Activated T-helper 17 cell treated with anti-CD3 and anti-CD28 coated beads, Interleukin-2, amount 50 U/mL, for 72 hours (primary cell): ENCODE data around the gene MAPT. TPM values are rescaled to one million over a fixed set of nuclear protein-coding genes. Genes with fewer than 3 reads are reported as not detected.

Experiments
- ATAC-seq: fragments of 150-1000 bp; cut with Tn5 transposase; replicated peaks from 2 replicates; pipeline ENCODE4 v1.10.0; 2021; ENCODE audit warnings: mild to moderate bottlenecking, moderate library complexity
- H3K27ac Mint-ChIP-seq: one replicate; pipeline ENCODE4 v1.8.0; 2022; ENCODE audit warnings: mixed read lengths
- H3K27me3 Mint-ChIP-seq: one replicate; pipeline ENCODE4 v1.8.0; 2022; ENCODE audit warnings: mixed read lengths
- H3K36me3 Mint-ChIP-seq: one replicate; pipeline ENCODE4 v1.8.0; 2022; ENCODE audit warnings: low read depth, mild to moderate bottlenecking, mixed read lengths
- H3K4me1 Mint-ChIP-seq: one replicate; pipeline ENCODE4 v1.8.0; 2022; ENCODE audit warnings: mixed read lengths
- H3K4me3 Mint-ChIP-seq: one replicate; pipeline ENCODE4 v1.8.0; 2022; ENCODE audit warnings: mild to moderate bottlenecking, mixed read lengths
- H3K9me3 Mint-ChIP-seq: one replicate; pipeline ENCODE4 v1.8.0; 2022; ENCODE audit warnings: mixed read lengths
- total RNA-seq, 2 donors: library from RNA; stranded (reverse); gene quantifications; one replicate each; pipeline ENCODE4 v1.2.3, GENCODE V29; 2022

MAPT gene
- total RNA-seq, 2 donors from 2014 or later, result 0.63 to 4.9 TPM

GRCh38 chr17:46030752-46031151 is 136.4 kb downstream of the MAPT start:
- H3K27ac Mint-ChIP-seq, result peak overlapping the region; percentile 44

DNA sequence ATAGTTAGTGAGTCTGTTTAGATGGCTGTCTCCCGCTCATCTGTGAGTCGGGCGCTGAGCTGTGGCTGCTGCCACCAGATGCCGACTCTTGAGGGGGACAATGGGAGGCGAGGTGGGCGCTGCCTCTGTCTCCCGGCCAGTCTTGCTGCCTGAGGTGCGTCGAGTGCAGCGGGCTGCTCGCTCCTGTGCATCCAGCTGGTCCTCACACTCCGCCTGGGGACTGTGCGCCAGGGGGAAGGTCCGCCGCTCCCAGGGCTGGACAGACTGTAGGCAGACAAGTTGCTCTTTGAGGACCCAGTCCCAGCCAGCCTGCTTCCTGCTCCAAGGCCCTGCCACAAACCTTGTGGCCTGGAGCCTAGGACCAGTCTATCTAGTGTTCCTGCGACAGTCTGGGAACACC is 137.1 kb downstream of the MAPT start:
- Mint-ChIP-seq H3K27ac (peak overlapping the region; percentile 44), H3K9me3 (no peaks in the 10 kb centered on the region), H3K4me1 (peaks cover 11% of the 10 kb centered on the region), H3K36me3 (peaks cover 86% of the 10 kb centered on the region), H3K4me3 (no peak overlapping the region), H3K27me3 (no peaks in the 10 kb centered on the region)
- no peak for ATAC-seq

More at GRCh38 chr17:46030752-46031151, 136.4 kb downstream of the MAPT start:
- no peak overlapping the region for H3K4me3 Mint-ChIP-seq
- no peak for ATAC-seq
- H3K27me3 Mint-ChIP-seq, result no peaks in the 10 kb centered on the region
- H3K9me3 Mint-ChIP-seq, result no peaks in the 10 kb centered on the region
- H3K4me1 Mint-ChIP-seq, result peaks cover 11% of the 10 kb centered on the region
- H3K36me3 Mint-ChIP-seq, result peaks cover 83% of the 10 kb centered on the region

DNA sequence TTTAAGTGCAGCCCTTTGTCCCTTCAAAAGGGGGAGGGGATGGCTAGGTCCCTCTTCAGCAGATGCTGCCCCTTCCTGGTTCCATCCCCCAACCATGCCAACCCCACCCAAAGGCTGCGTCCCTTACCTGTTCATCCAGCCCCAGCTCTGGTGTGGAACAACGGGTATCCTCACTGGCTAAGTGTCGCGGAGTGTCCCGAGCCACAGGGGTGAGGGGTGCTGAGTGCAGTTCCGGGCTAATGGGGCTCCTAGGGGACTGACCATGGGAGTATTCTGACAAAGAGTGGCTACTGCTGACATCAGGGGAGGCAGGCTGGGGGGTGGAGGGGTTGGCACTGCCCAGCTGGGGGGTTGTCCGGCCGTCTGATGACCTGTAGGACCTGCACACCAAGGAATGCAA is 137.6 kb downstream of the MAPT start:
- no peaks in the 10 kb centered on the region for H3K9me3 Mint-ChIP-seq
- no peak for ATAC-seq
- H3K4me3 Mint-ChIP-seq, result no peak overlapping the region
- peaks cover 11% of the 10 kb centered on the region for H3K4me1 Mint-ChIP-seq
- H3K36me3 Mint-ChIP-seq, result peaks cover 91% of the 10 kb centered on the region
- no peaks in the 10 kb centered on the region for H3K27me3 Mint-ChIP-seq
- no peak overlapping the region for H3K27ac Mint-ChIP-seq

DNA sequence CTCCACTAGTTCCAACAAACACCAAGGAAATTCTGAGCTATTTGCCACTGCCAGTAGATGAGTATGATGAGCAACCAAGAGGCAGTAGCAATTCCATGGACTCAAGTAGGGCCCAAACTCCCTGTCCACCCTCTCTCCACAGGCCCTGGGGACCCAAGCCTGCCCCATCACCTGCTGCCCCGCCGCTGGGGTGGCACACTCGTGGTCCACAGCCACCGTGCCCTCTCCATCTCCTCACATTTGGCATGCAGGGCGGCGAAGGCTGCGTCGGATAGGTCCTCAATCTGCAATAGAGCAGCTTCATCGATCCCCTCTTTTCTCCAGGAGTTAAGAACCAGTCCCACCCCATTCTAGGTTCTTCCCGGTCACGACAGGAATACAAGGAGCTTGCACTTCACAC is 138.6 kb downstream of the MAPT start:
- Mint-ChIP-seq H3K9me3 (no peaks in the 10 kb centered on the region), H3K27ac (no peak overlapping the region), H3K4me1 (peaks cover 12% of the 10 kb centered on the region), H3K27me3 (no peaks in the 10 kb centered on the region), H3K36me3 (peaks cover 100% of the 10 kb centered on the region), H3K4me3 (no peak overlapping the region)
- ATAC-seq, result no peak

DNA sequence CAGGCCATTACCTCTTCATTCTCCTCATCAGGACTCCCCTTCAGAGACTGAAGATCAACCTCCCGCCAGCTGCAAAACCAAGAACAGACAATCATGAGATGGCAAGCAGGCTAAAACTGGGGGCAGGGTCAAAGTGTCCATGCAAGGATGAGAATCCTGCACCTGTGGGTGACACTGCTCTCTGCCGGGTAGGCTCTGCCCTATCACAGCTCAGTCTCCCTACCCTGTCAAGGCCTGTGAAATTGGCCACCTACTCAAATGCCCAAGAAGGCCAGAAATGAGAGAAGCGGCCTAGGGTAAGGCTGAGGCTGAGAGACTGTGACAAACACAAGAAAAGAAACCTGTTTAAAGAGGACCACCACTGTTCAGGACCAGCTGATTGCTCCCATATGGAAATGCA is 139.0 kb downstream of the MAPT start:
- Mint-ChIP-seq H3K4me1 (peaks cover 17% of the 10 kb centered on the region), H3K4me3 (no peak overlapping the region), H3K9me3 (no peaks in the 10 kb centered on the region), H3K36me3 (peaks cover 100% of the 10 kb centered on the region), H3K27me3 (no peaks in the 10 kb centered on the region), H3K27ac (no peak overlapping the region)
- ATAC-seq, result no peak

- H3K4me1 Mint-ChIP-seq, result peaks cover 10% of the 10 kb centered on the region
- H3K36me3 Mint-ChIP-seq, result peaks cover 100% of the 10 kb centered on the region
- peak; percentile 78 for ATAC-seq
- no peaks in the 10 kb centered on the region for H3K9me3 Mint-ChIP-seq
- no peak overlapping the region for H3K4me3 Mint-ChIP-seq
- H3K27ac Mint-ChIP-seq, result peak overlapping the region; percentile 69
- no peaks in the 10 kb centered on the region for H3K27me3 Mint-ChIP-seq
Measured at GRCh38 chr17:46035112-46035818, 140.9 kb downstream of the MAPT start.

DNA sequence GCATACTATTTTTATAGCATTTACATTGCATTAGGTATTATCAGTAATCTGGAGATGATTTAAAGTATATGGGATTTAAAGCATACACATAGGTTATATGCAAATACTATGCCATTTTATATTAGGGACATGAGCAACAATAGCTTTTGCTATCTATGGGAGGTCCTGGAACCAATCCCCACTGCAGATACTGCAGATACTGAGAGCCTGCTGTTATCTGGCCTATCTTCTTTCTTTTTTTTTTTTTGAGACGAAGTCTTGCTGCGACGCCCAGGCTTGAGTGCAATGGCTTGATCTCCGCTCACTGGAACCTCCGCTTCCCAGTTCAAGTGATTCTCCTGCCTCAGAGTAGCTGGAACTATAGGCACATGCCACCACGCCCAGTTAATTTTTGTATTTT is 142.1 kb downstream of the MAPT start:
- no peak for ATAC-seq
- Mint-ChIP-seq H3K4me3 (no peak overlapping the region), H3K36me3 (peaks cover 100% of the 10 kb centered on the region), H3K27ac (no peak overlapping the region), H3K4me1 (peaks cover 6% of the 10 kb centered on the region), H3K9me3 (no peaks in the 10 kb centered on the region), H3K27me3 (no peaks in the 10 kb centered on the region)

- no peaks in the 10 kb centered on the region for H3K27me3 Mint-ChIP-seq
- ATAC-seq, result no peak
- H3K4me1 Mint-ChIP-seq, result peaks cover 6% of the 10 kb centered on the region
- H3K36me3 Mint-ChIP-seq, result peaks cover 100% of the 10 kb centered on the region
- peak overlapping the region; percentile 14 for H3K27ac Mint-ChIP-seq
- H3K9me3 Mint-ChIP-seq, result no peaks in the 10 kb centered on the region
- no peak overlapping the region for H3K4me3 Mint-ChIP-seq
Measured at GRCh38 chr17:46037722-46038255, 143.4 kb downstream of the MAPT start.

- no peaks in the 10 kb centered on the region for H3K9me3 Mint-ChIP-seq
- H3K27me3 Mint-ChIP-seq, result no peaks in the 10 kb centered on the region
- peaks cover 6% of the 10 kb centered on the region for H3K4me1 Mint-ChIP-seq
- peaks cover 100% of the 10 kb centered on the region for H3K36me3 Mint-ChIP-seq
- H3K27ac Mint-ChIP-seq, result no peak overlapping the region
- ATAC-seq, result no peak
- H3K4me3 Mint-ChIP-seq, result no peak overlapping the region
Measured at GRCh38 chr17:46038414-46038813, 144.1 kb downstream of the MAPT start.

DNA sequence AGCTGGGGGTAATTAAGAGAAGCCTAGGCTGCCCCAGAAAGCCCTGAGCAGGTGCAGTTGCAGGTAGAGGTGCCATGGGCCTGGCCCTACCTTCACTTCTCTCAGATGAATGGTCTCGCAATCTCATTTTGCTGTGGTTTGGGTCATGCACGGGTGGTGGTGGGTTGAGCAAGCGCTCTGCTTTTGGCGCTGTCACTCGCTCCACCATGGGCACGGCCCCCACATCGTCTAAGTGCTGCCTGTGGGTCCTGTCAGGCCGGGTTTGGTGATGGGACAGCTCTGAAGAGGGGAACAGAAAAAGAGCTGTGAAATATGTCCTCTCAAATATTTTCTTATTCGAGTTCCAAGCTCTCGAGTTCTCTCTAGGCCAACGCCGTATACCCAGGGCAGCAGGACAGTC is 144.6 kb downstream of the MAPT start:
- peaks cover 100% of the 10 kb centered on the region for H3K36me3 Mint-ChIP-seq
- no peak overlapping the region for H3K4me3 Mint-ChIP-seq
- ATAC-seq, result no peak
- H3K4me1 Mint-ChIP-seq, result peaks cover 9% of the 10 kb centered on the region
- no peaks in the 10 kb centered on the region for H3K27me3 Mint-ChIP-seq
- no peaks in the 10 kb centered on the region for H3K9me3 Mint-ChIP-seq
- no peak overlapping the region for H3K27ac Mint-ChIP-seq

- Mint-ChIP-seq H3K36me3 (peaks cover 100% of the 10 kb centered on the region), H3K4me1 (peaks cover 9% of the 10 kb centered on the region), H3K4me3 (no peak overlapping the region), H3K9me3 (no peaks in the 10 kb centered on the region), H3K27ac (no peak overlapping the region), H3K27me3 (no peaks in the 10 kb centered on the region)
- ATAC-seq, result no peak
Measured at GRCh38 chr17:46039592-46040186, 145.3 kb downstream of the MAPT start.

- no peak for ATAC-seq
- Mint-ChIP-seq H3K4me1 (peaks cover 18% of the 10 kb centered on the region), H3K4me3 (no peak overlapping the region), H3K36me3 (peaks cover 97% of the 10 kb centered on the region), H3K9me3 (no peaks in the 10 kb centered on the region), H3K27me3 (no peaks in the 10 kb centered on the region), H3K27ac (no peak overlapping the region)
Measured at GRCh38 chr17:46042246-46042645, 147.9 kb downstream of the MAPT start.

DNA sequence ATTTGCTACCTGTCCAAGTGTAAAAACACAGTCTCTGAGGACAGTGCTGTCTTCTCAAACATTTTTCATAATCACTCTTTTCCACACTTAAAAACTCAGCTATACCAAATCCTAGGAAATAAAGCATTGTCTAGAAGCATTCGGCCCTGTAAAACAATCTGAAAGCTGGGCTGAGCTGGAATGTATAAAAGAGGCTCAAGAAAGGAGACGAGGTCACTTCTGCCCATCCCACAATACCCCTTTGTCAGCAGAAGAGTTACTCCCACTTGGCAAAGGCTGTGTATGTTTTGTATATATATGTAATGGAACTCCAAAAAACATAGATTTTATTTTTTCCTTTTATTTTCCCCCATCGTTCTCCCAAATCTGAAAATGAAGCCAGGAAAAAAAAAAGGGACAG is 148.6 kb downstream of the MAPT start:
- ATAC-seq, result no peak
- Mint-ChIP-seq H3K4me3 (no peak overlapping the region), H3K36me3 (peaks cover 97% of the 10 kb centered on the region), H3K4me1 (peaks cover 17% of the 10 kb centered on the region), H3K27ac (no peak overlapping the region), H3K27me3 (no peaks in the 10 kb centered on the region), H3K9me3 (no peaks in the 10 kb centered on the region)

DNA sequence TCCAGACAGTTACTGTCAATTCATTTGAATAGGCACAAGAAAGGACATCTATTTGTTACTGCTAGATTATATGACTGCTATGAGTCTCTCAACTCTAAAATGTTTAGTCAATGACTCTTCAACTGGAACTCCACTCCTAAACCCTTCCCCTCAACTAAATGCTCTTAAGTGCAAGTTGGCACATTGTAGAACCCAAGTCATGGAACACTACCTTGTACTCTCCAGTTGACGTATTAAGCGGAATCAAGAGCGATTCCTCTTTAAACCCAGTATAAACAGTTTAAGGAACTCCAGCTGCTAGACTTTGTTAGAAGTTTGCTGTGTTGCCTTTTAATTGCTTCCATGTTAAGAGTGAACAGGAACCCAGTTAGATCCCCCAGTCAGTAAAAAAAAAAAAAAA is 149.3 kb downstream of the MAPT start:
- peaks cover 97% of the 10 kb centered on the region for H3K36me3 Mint-ChIP-seq

DNA sequence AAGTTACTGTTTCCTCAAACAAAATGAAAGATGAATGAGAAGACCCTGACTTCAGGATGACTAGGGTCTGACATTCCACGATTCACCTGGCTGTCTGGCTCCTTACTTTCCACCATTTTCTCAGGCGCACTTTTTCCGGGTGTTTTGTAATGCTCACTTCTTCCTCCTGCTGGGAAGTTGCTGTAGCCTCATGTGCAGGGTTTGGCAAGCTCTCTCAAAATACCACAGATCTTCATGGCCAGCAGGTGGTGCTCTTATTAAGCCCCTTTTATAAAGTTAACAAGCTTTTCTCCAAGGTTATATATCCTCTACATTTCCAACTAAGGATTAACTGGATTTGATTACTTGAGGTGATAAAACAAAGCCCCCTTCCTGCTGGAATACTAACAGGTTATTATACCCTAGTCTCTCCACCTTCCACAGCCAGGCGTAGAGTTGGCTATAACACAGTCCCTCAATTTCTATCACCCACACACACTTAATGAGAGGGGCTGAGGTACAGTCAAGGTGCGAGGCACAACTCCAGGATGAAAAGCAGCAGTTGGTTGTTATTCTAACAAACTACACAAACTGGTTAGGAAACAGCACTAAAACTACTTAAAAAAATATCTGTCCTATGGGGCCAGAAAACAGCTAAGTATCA is 150.1 kb downstream of the MAPT start:
- ATAC-seq, result no peak
- Mint-ChIP-seq H3K9me3 (no peaks in the 10 kb centered on the region), H3K27me3 (no peaks in the 10 kb centered on the region), H3K4me1 (peaks cover 13% of the 10 kb centered on the region), H3K36me3 (peaks cover 97% of the 10 kb centered on the region), H3K27ac (peak overlapping the region; percentile 49), H3K4me3 (no peak overlapping the region)

More for the DNA sequence above, 149.3 kb downstream of the MAPT start:
- H3K27ac Mint-ChIP-seq, result peak overlapping the region; percentile 22
- peaks cover 13% of the 10 kb centered on the region for H3K4me1 Mint-ChIP-seq
- ATAC-seq, result no peak
- no peaks in the 10 kb centered on the region for H3K27me3 Mint-ChIP-seq
- no peaks in the 10 kb centered on the region for H3K9me3 Mint-ChIP-seq
- H3K4me3 Mint-ChIP-seq, result no peak overlapping the region
